H9 (cell line): ENCODE measurements around the gene SNX21. TPM values are rescaled to one million over a fixed set of nuclear protein-coding genes. Genes with fewer than 3 reads are reported as not detected.

Experiments used
- DNase-seq: peaks from one replicate; pipeline ENCODE4 v3.0.0-alpha.2; 2017
- H2AFZ ChIP-seq: one replicate; pipeline ENCODE4 v1.6.1; 2013; ENCODE audit warnings: mild to moderate bottlenecking, low read length, control low read depth, moderate library complexity
- H2AK5ac ChIP-seq: 2 replicates; pipeline ENCODE4 v1.6.1; 2013; ENCODE audit warnings: low read length, control low read depth, mixed read lengths; ENCODE audit not compliant: insufficient read length
- H2BK120ac ChIP-seq: one replicate; pipeline ENCODE4 v1.6.1; 2013; ENCODE audit warnings: low read depth, mild to moderate bottlenecking, low read length, control low read depth, inconsistent platforms; ENCODE audit not compliant: poor library complexity, severe bottlenecking
- H2BK12ac ChIP-seq: 2 replicates; pipeline ENCODE4 v1.6.1; 2013; ENCODE audit warnings: low read length, control low read depth, mixed read lengths, low read depth; ENCODE audit not compliant: insufficient read length
- H2BK15ac ChIP-seq: 2 replicates; pipeline ENCODE4 v1.6.1; 2013; ENCODE audit warnings: low read depth, low read length, control low read depth
- H2BK20ac ChIP-seq: one replicate; pipeline ENCODE4 v1.6.1; 2013; ENCODE audit warnings: low read depth, mild to moderate bottlenecking, low read length, control low read depth, inconsistent platforms; ENCODE audit not compliant: poor library complexity, severe bottlenecking
- H2BK5ac ChIP-seq: 2 replicates; pipeline ENCODE4 v1.6.1; 2013; ENCODE audit warnings: low read length, control low read depth, mixed read lengths; ENCODE audit not compliant: insufficient read length
- H3K14ac ChIP-seq: 2 replicates; pipeline ENCODE4 v1.6.1; 2013; ENCODE audit warnings: low read length, control low read depth; ENCODE audit not compliant: insufficient read depth
- H3K18ac ChIP-seq: 2 replicates; pipeline ENCODE4 v1.6.1; 2013; ENCODE audit warnings: low read depth, mild to moderate bottlenecking, mixed read lengths, low read length, control low read depth; ENCODE audit not compliant: insufficient read length
- H3K23ac ChIP-seq: 2 replicates; pipeline ENCODE4 v1.6.1; 2013; ENCODE audit warnings: low read length, control low read depth, mixed read lengths, low read depth; ENCODE audit not compliant: insufficient read length
- H3K23me2 ChIP-seq: 2 replicates; pipeline ENCODE4 v1.6.1; 2013; ENCODE audit warnings: low read depth, mild to moderate bottlenecking, mixed read lengths, low read length, control low read depth; ENCODE audit not compliant: insufficient read length, poor library complexity, severe bottlenecking
- H3K27ac ChIP-seq: 2 replicates; pipeline ENCODE4 v1.5.1; 2013; ENCODE audit warnings: low read length, control low read depth, mixed read lengths, low read depth; ENCODE audit not compliant: insufficient read length
- H3K27me3 ChIP-seq: 2 replicates; pipeline ENCODE4 v1.6.1; 2013; ENCODE audit warnings: low read length, control low read depth, inconsistent platforms; ENCODE audit not compliant: insufficient read depth
- H3K4ac ChIP-seq: 2 replicates; pipeline ENCODE4 v1.6.1; 2013; ENCODE audit warnings: low read depth, mild to moderate bottlenecking, control low read depth, inconsistent platforms, low read length, moderate library complexity
- H3K4me1 ChIP-seq: 2 replicates; pipeline ENCODE4 v1.6.1; 2013; ENCODE audit warnings: low read length, control low read depth, inconsistent platforms; ENCODE audit not compliant: insufficient read depth
- H3K4me2 ChIP-seq: 2 replicates; pipeline ENCODE4 v1.6.1; 2013; ENCODE audit warnings: low read length, control low read depth, mixed read lengths; ENCODE audit not compliant: insufficient read length, insufficient read depth
- H3K56ac ChIP-seq: 2 replicates; pipeline ENCODE4 v1.6.1; 2013; ENCODE audit warnings: low read depth, mild to moderate bottlenecking, mixed read lengths, low read length, control low read depth; ENCODE audit not compliant: insufficient read length
- H3K79me1 ChIP-seq: 2 replicates; pipeline ENCODE4 v1.6.1; 2013; ENCODE audit warnings: low read depth, mild to moderate bottlenecking, moderate library complexity, low read length, control low read depth, inconsistent platforms; ENCODE audit not compliant: insufficient read depth, poor library complexity, severe bottlenecking
- H3K79me2 ChIP-seq: 2 replicates; pipeline ENCODE4 v1.6.1; 2013; ENCODE audit warnings: low read length, control low read depth, inconsistent platforms; ENCODE audit not compliant: insufficient read depth
- H3K9ac ChIP-seq: 2 replicates; pipeline ENCODE4 v1.6.1; 2013; ENCODE audit warnings: low read length, control low read depth, mixed read lengths; ENCODE audit not compliant: insufficient read length; ENCODE audit errors: extremely low read depth
- H3K9me3 ChIP-seq: one replicate; pipeline ENCODE4 v1.6.1; 2013; ENCODE audit warnings: low read depth, low read length, inconsistent platforms; ENCODE audit not compliant: control insufficient read depth
- H3T11ph ChIP-seq: one replicate; pipeline ENCODE4 v1.6.1; 2013; ENCODE audit warnings: mild to moderate bottlenecking, low read length, control low read depth, inconsistent platforms
- H4K20me1 ChIP-seq: one replicate; pipeline ENCODE4 v1.6.1; 2013; ENCODE audit not compliant: control insufficient read depth, insufficient read length, insufficient read depth
- H4K5ac ChIP-seq: 2 replicates; pipeline ENCODE4 v1.6.1; 2013; ENCODE audit warnings: low read depth, mild to moderate bottlenecking, mixed read lengths, low read length, control low read depth; ENCODE audit not compliant: insufficient read length
- H4K8ac ChIP-seq: replicated peaks from 2 replicates; pipeline ENCODE4 v1.6.1; 2013; ENCODE audit warnings: low read length, control low read depth, mixed read lengths, low read depth; ENCODE audit not compliant: insufficient read length
- H4K91ac ChIP-seq: 2 replicates; pipeline ENCODE4 v1.6.1; 2013; ENCODE audit warnings: low read depth, mild to moderate bottlenecking, moderate library complexity, mixed read lengths, low read length, control low read depth; ENCODE audit not compliant: insufficient read length
- H3K27ac Mint-ChIP-seq, 3 experiments: 2 replicates in 2 of 3; 3 replicates in 1 of 3; pipeline ENCODE4 v1.8.0; 2020 to 2021; ENCODE audit warnings: mixed read lengths in 3 of 3, mild to moderate bottlenecking in 1 of 3, moderate library complexity in 1 of 3
- H3K27me3 Mint-ChIP-seq: 2 replicates; pipeline ENCODE4 v1.8.0; 2021; ENCODE audit warnings: low read depth, mild to moderate bottlenecking, moderate library complexity, mixed read lengths
- H3K36me3 Mint-ChIP-seq, 3 experiments: 2 replicates in 2 of 3; 3 replicates in 1 of 3; pipeline ENCODE4 v1.8.0; 2020 to 2021; ENCODE audit warnings: low read depth in 3 of 3, mixed read lengths in 3 of 3; ENCODE audit not compliant: insufficient read depth in 1 of 3
- H3K4me1 Mint-ChIP-seq, 2 experiments: 2 replicates each; pipeline ENCODE4 v1.8.0; 2020; ENCODE audit warnings: mixed read lengths in 2 of 2
- H3K4me3 Mint-ChIP-seq, 2 experiments: 2 replicates in 1 of 2; 3 replicates in 1 of 2; pipeline ENCODE4 v1.8.0; 2020 to 2021; ENCODE audit warnings: mild to moderate bottlenecking in 2 of 2, mixed read lengths in 2 of 2, moderate library complexity in 1 of 2
- H3K9me3 Mint-ChIP-seq, 2 experiments: 2 replicates in 1 of 2; 3 replicates in 1 of 2; pipeline ENCODE4 v1.8.0; 2020; ENCODE audit warnings: mild to moderate bottlenecking in 2 of 2, mixed read lengths in 2 of 2, moderate library complexity in 1 of 2
- WGBS: extraction: QIAGEN DNeasy Blood & Tissue Kit; methylation state at CpG from one replicate; pipeline ENCODE4 v1.1.7; 2013; ENCODE audit warnings: missing lambda C conversion rate, low lambda C conversion rate, mixed read lengths; ENCODE audit not compliant: insufficient read length; ENCODE audit errors: extremely low coverage; 5-methylcytosine and 5-hydroxymethylcytosine counted together
- total RNA-seq: library from RNA; stranded (reverse); gene quantifications from 2 replicates; pipeline ENCODE4 v1.2.1, GENCODE V29; 2021
- TF ChIP-seq, protein P1 (sequence below): fragments of 200-600 bp; sonication (generic); conservative IDR thresholded peaks from 3 replicates; pipeline ENCODE4 v1.8.0; 2021; ENCODE audit warnings: antibody characterized with exemption, mild to moderate bottlenecking

SNX21 gene
- total RNA-seq, 1 experiment from 2014 or later, result 20.5 TPM

GRCh38 chr20:45861221-45862075, 27.8 kb downstream of the SNX21 start:
- H3K27ac Mint-ChIP-seq, result 0 out of 7 replicates have a peak overlapping the region, but pooled peaks of 1 of the 3 experiments have one; percentile 61

More at GRCh38 chr20:45861221-45862075, 27.8 kb downstream of the SNX21 start:
- WGBS, result no CpG with 5 or more reads among the region's 7 CpGs
- H3K27me3 ChIP-seq, result no peaks in the 10 kb centered on the region
- no peak overlapping the region for H3K4ac ChIP-seq
- H4K91ac ChIP-seq, result no peak overlapping the region
- no peak overlapping the region for H2AK5ac ChIP-seq
- peaks cover 5% of the 10 kb centered on the region for H3K23me2 ChIP-seq
- H2BK12ac ChIP-seq, result no peak overlapping the region
- no peak overlapping the region for H2BK20ac ChIP-seq
- no peak overlapping the region for H4K5ac ChIP-seq
- H3K18ac ChIP-seq, result no peak overlapping the region
- Mint-ChIP-seq H3K27me3 (no peaks in the 10 kb centered on the region), H3K4me1 (peaks cover 22% of the 10 kb centered on the region in 2 experiments), H3K9me3 (no peaks in the 10 kb centered on the region), H3K36me3 (peaks cover 0 to 7% (median 2%) of the 10 kb centered on the region in 3 experiments; a peak in 3 of 7 replicates), H3K4me3 (no peak overlapping the region)
- H3K56ac ChIP-seq, result no peak overlapping the region
- H2BK120ac ChIP-seq, result no peak overlapping the region
- H3K23ac ChIP-seq, result no peak overlapping the region
- no peak overlapping the region for H3K4me2 ChIP-seq
- no peak overlapping the region for H2BK5ac ChIP-seq
- peaks cover 2% of the 10 kb centered on the region for H4K20me1 ChIP-seq
- no peak overlapping the region for H4K8ac ChIP-seq
- H3K9ac ChIP-seq, result no peak overlapping the region
- H2BK15ac ChIP-seq, result no peak overlapping the region; the same call in 1 of the 2 replicates
- H3K4me1 ChIP-seq, result peaks cover 2% of the 10 kb centered on the region; the same call in 1 of the 2 replicates
- H2AFZ ChIP-seq, result no peak overlapping the region
- H3K27ac ChIP-seq, result no peak overlapping the region
- H3K14ac ChIP-seq, result no peak overlapping the region
- H3K79me1 ChIP-seq, result no peaks in the 10 kb centered on the region
- H3K79me2 ChIP-seq, result peaks cover 3% of the 10 kb centered on the region; the same call in 1 of the 2 replicates
- TF ChIP-seq, protein P1, sequence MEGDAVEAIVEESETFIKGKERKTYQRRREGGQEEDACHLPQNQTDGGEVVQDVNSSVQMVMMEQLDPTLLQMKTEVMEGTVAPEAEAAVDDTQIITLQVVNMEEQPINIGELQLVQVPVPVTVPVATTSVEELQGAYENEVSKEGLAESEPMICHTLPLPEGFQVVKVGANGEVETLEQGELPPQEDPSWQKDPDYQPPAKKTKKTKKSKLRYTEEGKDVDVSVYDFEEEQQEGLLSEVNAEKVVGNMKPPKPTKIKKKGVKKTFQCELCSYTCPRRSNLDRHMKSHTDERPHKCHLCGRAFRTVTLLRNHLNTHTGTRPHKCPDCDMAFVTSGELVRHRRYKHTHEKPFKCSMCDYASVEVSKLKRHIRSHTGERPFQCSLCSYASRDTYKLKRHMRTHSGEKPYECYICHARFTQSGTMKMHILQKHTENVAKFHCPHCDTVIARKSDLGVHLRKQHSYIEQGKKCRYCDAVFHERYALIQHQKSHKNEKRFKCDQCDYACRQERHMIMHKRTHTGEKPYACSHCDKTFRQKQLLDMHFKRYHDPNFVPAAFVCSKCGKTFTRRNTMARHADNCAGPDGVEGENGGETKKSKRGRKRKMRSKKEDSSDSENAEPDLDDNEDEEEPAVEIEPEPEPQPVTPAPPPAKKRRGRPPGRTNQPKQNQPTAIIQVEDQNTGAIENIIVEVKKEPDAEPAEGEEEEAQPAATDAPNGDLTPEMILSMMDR, result no peak
- no peak overlapping the region for H3T11ph ChIP-seq
- H3K9me3 ChIP-seq, result no peaks in the 10 kb centered on the region
- no peak for DNase-seq
